HG02938 (cell line): ENCODE data around the gene PCDHGC3.

Experiments used
- ATAC-seq: cut with Tn5 transposase; IDR thresholded peaks from one replicate; pipeline ENCODE4 v1.9.1; 2021; ENCODE audit warnings: mild to moderate bottlenecking, moderate library complexity; ENCODE audit not compliant: unreplicated experiment

The PCDHGC3 gene

GRCh38 chr5:141506381-141507155 lies 30.8 kb downstream of the PCDHGC3 start:
- no peak for ATAC-seq

- peak; percentile 29 for ATAC-seq
Observed at GRCh38 chr5:141507387-141508091, 31.8 kb downstream of the PCDHGC3 start.

GRCh38 chr5:141508440-141508797 lies 32.7 kb downstream of the PCDHGC3 start:
- ATAC-seq: no peak

GRCh38 chr5:141508798-141509611 lies 33.2 kb downstream of the PCDHGC3 start:
- ATAC-seq: no peak

- no peak for ATAC-seq
Observed at GRCh38 chr5:141510160-141510559, 34.4 kb downstream of the PCDHGC3 start.

GRCh38 chr5:141510850-141511601 lies 35.3 kb downstream of the PCDHGC3 start:
- peak; percentile 27 for ATAC-seq

GRCh38 chr5:141511771-141512325 lies 36.1 kb downstream of the PCDHGC3 start:
- ATAC-seq: no peak

- no peak for ATAC-seq
Observed at GRCh38 chr5:141512390-141512910, 36.7 kb downstream of the PCDHGC3 start.

GRCh38 chr5:141512911-141513626 lies 37.3 kb downstream of the PCDHGC3 start:
- ATAC-seq: no peak

GRCh38 chr5:141513627-141514329 lies 38.0 kb downstream of the PCDHGC3 start:
- ATAC-seq: no peak

- ATAC-seq: no peak
Observed at GRCh38 chr5:141514330-141515133, 38.8 kb downstream of the PCDHGC3 start.

- no peak for ATAC-seq
Observed at GRCh38 chr5:141515141-141515540, 39.4 kb downstream of the PCDHGC3 start.

- no peak for ATAC-seq
Observed at GRCh38 chr5:141515946-141516671, 40.3 kb downstream of the PCDHGC3 start.

GRCh38 chr5:141516672-141517025 lies 40.9 kb downstream of the PCDHGC3 start:
- ATAC-seq: no peak

GRCh38 chr5:141517312-141517711 lies 41.5 kb downstream of the PCDHGC3 start:
- no peak for ATAC-seq

GRCh38 chr5:141517880-141518617 lies 42.3 kb downstream of the PCDHGC3 start:
- ATAC-seq: no peak

- ATAC-seq: no peak
Observed at GRCh38 chr5:141518618-141519015, 42.9 kb downstream of the PCDHGC3 start.
